VCaP (cell line): ENCODE measurements around the gene PDS5B.

Experiments
- H3K27ac ChIP-seq: fragments of 450-650 bp; 2 replicates; pipeline ENCODE4 v1.5.1; 2017
- CTCF ChIP-seq: fragments of 450-650 bp; conservative IDR thresholded peaks from 2 replicates; pipeline ENCODE4 v1.5.1; 2017; ENCODE audit warnings: mild to moderate bottlenecking, moderate library complexity

PDS5B gene

DNA sequence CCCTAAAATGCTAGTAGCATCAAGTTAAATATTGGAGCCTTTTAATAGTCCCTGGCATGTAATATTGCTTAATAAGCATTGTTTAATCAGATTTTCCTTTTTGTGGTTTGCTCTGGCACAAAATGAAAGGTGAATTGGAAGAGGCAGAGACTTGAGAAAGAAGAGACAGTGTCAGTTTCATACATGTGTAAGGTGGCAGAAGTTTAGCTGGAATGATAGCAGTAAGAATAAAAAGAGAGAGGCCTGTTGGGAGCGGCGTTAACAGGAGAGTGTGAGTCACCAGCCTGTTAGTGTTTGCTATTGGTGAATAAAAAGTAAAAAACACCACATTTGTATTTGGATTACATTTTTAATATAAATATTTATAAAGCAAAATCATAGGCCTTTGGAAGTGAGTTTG lies 145.3 kb downstream of the PDS5B start:
- peak overlapping the region; percentile 68 for H3K27ac ChIP-seq
- no peak for TF ChIP-seq CTCF

DNA sequence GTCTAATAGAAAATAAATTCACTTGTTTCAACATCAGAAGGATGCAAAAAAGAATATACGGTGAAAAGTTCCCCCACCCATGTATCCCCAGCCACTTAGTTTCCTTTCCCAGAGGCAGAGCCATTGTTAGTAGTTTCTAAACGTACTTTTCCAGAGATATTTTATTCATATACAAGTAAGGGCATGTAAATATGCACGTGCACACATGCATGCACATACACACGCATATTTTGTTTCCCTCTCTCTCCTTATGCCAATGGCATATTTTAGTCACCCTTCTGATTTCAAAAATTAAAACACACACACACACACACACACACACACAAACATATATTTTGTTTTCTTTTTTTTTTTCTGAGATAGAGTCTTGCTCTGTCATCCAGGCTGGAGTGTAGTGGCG lies 147.4 kb downstream of the PDS5B start:
- TF ChIP-seq CTCF, result no peak

GRCh38 chr13:32734511-32734910 lies 148.3 kb downstream of the PDS5B start:
- no peak for TF ChIP-seq CTCF
- no peak overlapping the region for H3K27ac ChIP-seq

More for the DNA sequence above, 147.4 kb downstream of the PDS5B start:
- no peak overlapping the region for H3K27ac ChIP-seq

DNA sequence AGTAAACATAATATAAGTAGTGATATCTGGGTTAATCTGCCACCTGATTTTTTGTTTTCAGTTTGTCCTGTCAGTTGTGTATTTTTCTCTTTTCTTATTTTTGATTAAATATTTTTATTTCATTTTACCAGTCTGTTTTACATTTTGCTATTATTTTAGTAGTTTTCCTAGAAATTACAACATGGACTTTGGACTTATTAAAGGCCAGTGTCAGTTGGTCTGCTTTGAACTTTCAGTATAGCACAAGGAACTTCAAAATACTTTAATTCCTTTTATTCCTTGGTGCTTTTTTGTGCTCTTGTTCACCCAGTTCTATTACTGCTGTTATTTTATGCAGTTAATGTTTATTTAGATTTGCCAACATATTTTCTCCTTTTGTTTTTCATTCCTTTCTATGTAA lies 149.6 kb downstream of the PDS5B start:
- no peak overlapping the region for H3K27ac ChIP-seq
- TF ChIP-seq CTCF, result no peak

DNA sequence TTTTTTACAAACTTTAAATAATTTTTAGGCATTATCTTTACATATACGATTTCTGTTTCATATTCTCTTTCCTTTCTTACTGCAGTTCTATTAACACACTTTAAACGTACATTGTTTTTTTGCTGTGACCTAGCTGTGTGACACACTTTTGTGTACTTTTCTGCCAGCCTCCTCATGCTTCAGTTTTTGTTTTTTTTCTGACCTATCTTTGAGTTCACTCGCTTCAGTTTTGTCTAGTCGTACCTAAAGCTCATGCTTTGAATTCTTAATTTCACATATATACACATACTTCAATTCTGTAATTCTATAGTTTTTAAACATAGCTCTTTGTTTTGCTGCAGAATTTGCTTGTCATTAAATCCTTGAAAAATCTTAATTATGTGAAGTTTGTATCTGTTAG lies 150.4 kb downstream of the PDS5B start:
- H3K27ac ChIP-seq, result no peak overlapping the region
- no peak for TF ChIP-seq CTCF

DNA sequence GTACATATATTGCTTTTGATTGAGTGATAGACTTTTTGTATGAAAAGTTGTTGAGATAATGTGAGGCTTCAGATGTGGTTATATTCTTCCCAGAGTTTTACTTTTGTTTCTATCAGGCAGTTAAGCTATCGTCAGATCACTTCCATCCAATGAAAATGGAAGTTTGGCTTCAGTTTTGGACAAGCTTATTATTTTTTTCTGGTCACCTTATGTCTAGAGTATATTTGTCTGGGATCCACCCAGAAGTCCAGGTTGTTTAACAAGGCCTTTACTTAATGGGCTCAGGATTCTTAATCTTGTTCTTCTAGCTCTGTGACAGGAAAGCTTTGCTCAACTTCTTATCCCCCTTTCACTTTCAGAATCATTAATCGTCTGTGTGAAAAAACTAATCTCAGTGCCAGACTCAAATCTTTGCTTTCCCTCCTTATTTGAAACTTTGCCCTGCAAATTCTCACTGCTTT lies 150.9 kb downstream of the PDS5B start:
- TF ChIP-seq CTCF, result no peak
- H3K27ac ChIP-seq, result no peak overlapping the region

GRCh38 chr13:32737679-32738078 lies 151.4 kb downstream of the PDS5B start:
- H3K27ac ChIP-seq, result no peak overlapping the region
- TF ChIP-seq CTCF, result no peak

DNA sequence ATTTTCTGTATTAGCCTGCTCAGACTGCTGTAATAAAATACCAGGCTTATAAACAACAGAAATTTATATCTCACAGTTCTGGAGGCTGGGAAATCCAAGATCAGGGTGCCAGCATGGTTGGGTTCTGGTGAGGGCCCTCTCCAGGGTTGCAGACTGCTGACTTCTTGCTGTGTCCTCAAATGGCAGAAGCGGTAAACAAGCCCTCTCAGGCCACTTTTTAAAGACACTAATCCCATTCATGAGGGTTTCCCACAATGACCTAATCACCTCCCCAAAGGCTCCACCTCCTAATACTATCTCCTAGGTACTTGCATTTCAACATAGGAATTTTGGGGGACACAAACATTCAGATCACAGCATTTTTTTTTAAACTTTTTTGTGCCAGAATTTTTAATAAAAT lies 159.3 kb downstream of the PDS5B start:
- no peak overlapping the region for H3K27ac ChIP-seq
- TF ChIP-seq CTCF, result no peak
